ENCODE results near the gene JPH2.

DNA sequence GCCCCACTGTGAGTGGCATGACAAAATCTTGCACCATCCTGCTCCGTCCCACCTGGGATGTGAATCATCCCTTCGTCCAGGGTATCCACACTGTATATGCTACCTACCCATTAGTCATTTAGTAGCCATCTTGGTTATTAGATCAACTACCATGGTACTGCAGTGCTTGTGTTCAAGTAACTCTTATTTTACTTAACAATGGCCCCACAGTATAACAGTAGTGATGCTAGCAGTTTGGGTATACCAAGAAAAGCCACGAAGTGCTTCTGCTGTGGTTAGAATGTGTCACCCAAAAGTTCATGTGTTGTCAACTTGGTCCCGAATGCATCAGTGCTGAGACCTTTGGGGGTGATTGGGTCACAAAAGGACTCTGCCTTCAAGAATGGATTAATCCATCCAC is 11.9 kb upstream of the JPH2 start:
- TF ChIP-seq CTCF (IDR thresholded peaks at IDR 0.05; ENCODE audit: low read length) = no peak
- no peak for TF ChIP-seq EZH2 (optimal IDR thresholded peaks at IDR 0.05; ENCODE audit: low read depth, low read length)
